Measurements from ENCODE around the gene PRKN. TPM values are rescaled to one million over a fixed set of nuclear protein-coding genes. Genes with fewer than 3 reads are reported as not detected.

The PRKN gene
- total RNA-seq, 2 donors from 2014 or later: 3.3 to 4.8 TPM

GRCh38 chr6:161682982-161683381, 1044.6 kb downstream of the PRKN start:
- Mint-ChIP-seq H3K36me3 (ENCODE audit: low read depth) (no peaks in the 10 kb centered on the region), H3K9me3 (no peaks in the 10 kb centered on the region), H3K4me3 (no peak overlapping the region), H3K27me3 (ENCODE audit: insufficient read depth) (no peaks in the 10 kb centered on the region), H3K4me1 (peaks cover 5% of the 10 kb centered on the region), H3K27ac (no peak overlapping the region)
- H3K9ac ChIP-seq (ENCODE audit: extremely low read depth, low read length, poor library complexity, severe bottlenecking): no peak overlapping the region
- no peak for DNase-seq
- TF ChIP-seq, protein P1, sequence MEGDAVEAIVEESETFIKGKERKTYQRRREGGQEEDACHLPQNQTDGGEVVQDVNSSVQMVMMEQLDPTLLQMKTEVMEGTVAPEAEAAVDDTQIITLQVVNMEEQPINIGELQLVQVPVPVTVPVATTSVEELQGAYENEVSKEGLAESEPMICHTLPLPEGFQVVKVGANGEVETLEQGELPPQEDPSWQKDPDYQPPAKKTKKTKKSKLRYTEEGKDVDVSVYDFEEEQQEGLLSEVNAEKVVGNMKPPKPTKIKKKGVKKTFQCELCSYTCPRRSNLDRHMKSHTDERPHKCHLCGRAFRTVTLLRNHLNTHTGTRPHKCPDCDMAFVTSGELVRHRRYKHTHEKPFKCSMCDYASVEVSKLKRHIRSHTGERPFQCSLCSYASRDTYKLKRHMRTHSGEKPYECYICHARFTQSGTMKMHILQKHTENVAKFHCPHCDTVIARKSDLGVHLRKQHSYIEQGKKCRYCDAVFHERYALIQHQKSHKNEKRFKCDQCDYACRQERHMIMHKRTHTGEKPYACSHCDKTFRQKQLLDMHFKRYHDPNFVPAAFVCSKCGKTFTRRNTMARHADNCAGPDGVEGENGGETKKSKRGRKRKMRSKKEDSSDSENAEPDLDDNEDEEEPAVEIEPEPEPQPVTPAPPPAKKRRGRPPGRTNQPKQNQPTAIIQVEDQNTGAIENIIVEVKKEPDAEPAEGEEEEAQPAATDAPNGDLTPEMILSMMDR (conservative IDR thresholded peaks at IDR 0.05): no peak
- WGBS, 2 experiments (ENCODE audit: insufficient coverage in 1 of 2, insufficient read length in 1 of 2): 82 to 88% methylated on average over 5 to 9 of the region's 9 CpGs
- H3K27me3 ChIP-seq (ENCODE audit: control insufficient read depth, insufficient read depth, low read length, poor library complexity, severe bottlenecking): no peaks in the 10 kb centered on the region
- H3K4me3 ChIP-seq (ENCODE audit: low read length): no peak overlapping the region
- no peaks in the 10 kb centered on the region for H3K36me3 ChIP-seq (ENCODE audit: control insufficient read depth, insufficient read depth, low read length)
- H3K27ac ChIP-seq (ENCODE audit: low read depth, low read length): no peak overlapping the region
- H3K9me3 ChIP-seq (ENCODE audit: control insufficient read depth, low read length): no peaks in the 10 kb centered on the region
- H3K4me1 ChIP-seq (ENCODE audit: control insufficient read depth, insufficient read depth, low read length): no peaks in the 10 kb centered on the region

GRCh38 chr6:161679980-161680538, 1047.5 kb downstream of the PRKN start:
- Histone ChIP-seq H3K9me3 (ENCODE audit: control insufficient read depth, low read length) (no peaks in the 10 kb centered on the region), H3K9ac (ENCODE audit: extremely low read depth, low read length, poor library complexity, severe bottlenecking) (no peak overlapping the region), H3K4me3 (ENCODE audit: low read length) (no peak overlapping the region), H3K27me3 (ENCODE audit: control insufficient read depth, insufficient read depth, low read length, poor library complexity, severe bottlenecking) (no peaks in the 10 kb centered on the region), H3K27ac (ENCODE audit: low read depth, low read length) (no peak overlapping the region), H3K36me3 (ENCODE audit: control insufficient read depth, insufficient read depth, low read length) (no peaks in the 10 kb centered on the region), H3K4me1 (ENCODE audit: control insufficient read depth, insufficient read depth, low read length) (no peaks in the 10 kb centered on the region)
- WGBS, 2 experiments (ENCODE audit: insufficient coverage in 1 of 2, insufficient read length in 1 of 2): 92 to 94% methylated on average over 12 to 13 of the region's 13 CpGs
- Mint-ChIP-seq H3K27me3 (ENCODE audit: insufficient read depth) (no peaks in the 10 kb centered on the region), H3K27ac (no peak overlapping the region), H3K4me1 (peaks cover 9% of the 10 kb centered on the region), H3K4me3 (no peak overlapping the region), H3K36me3 (ENCODE audit: low read depth) (no peaks in the 10 kb centered on the region), H3K9me3 (no peaks in the 10 kb centered on the region)
- no peak for DNase-seq
- TF ChIP-seq, protein P1 (conservative IDR thresholded peaks at IDR 0.05): no peak

- DNase-seq: no peak
- H3K9me3 ChIP-seq (ENCODE audit: control insufficient read depth, low read length): no peaks in the 10 kb centered on the region
- Mint-ChIP-seq H3K4me3 (no peak overlapping the region), H3K9me3 (no peaks in the 10 kb centered on the region), H3K36me3 (ENCODE audit: low read depth) (no peaks in the 10 kb centered on the region), H3K27ac (no peak overlapping the region), H3K27me3 (ENCODE audit: insufficient read depth) (no peaks in the 10 kb centered on the region), H3K4me1 (peaks cover 8% of the 10 kb centered on the region)
- no peak overlapping the region for H3K27ac ChIP-seq (ENCODE audit: low read depth, low read length)
- H3K9ac ChIP-seq (ENCODE audit: extremely low read depth, low read length, poor library complexity, severe bottlenecking): no peak overlapping the region
- H3K4me1 ChIP-seq (ENCODE audit: control insufficient read depth, insufficient read depth, low read length): no peaks in the 10 kb centered on the region
- 94 to 95% methylated on average over 7 of the region's 7 CpGs for WGBS, 2 experiments (ENCODE audit: insufficient coverage in 1 of 2, insufficient read length in 1 of 2)
- TF ChIP-seq, protein P1 (conservative IDR thresholded peaks at IDR 0.05): no peak
- H3K36me3 ChIP-seq (ENCODE audit: control insufficient read depth, insufficient read depth, low read length): no peaks in the 10 kb centered on the region
- H3K4me3 ChIP-seq (ENCODE audit: low read length): no peak overlapping the region
- H3K27me3 ChIP-seq (ENCODE audit: control insufficient read depth, insufficient read depth, low read length, poor library complexity, severe bottlenecking): no peaks in the 10 kb centered on the region
Observed at GRCh38 chr6:161677188-161677587, 1050.4 kb downstream of the PRKN start.

Measured in endodermal cell (in vitro differentiated cells).